ENCODE results near the gene NTPCR. TPM values are rescaled to one million over a fixed set of nuclear protein-coding genes. Genes with fewer than 3 reads are reported as not detected.

Gene NTPCR
- total and polyA plus RNA-seq, 2 donors (not counting 3 experiments of a cell fraction or from before 2014, with no cell fraction given) = 13.2 to 35.3 TPM

- BruUV-seq (replicated peaks) = no TSS peak
These were observed 13.5 kb upstream of the NTPCR start for GRCh38 chr1:232936941-232937340.

More at GRCh38 chr1:232936941-232937340, 13.5 kb upstream of the NTPCR start:
- no peak overlapping the region for H3K9ac ChIP-seq (replicated peaks; ENCODE audit: extremely low read depth, insufficient read depth, low read length)
- H3K9me1 ChIP-seq (replicated peaks; ENCODE audit: control insufficient read depth, extremely low read depth, insufficient read depth, low read length) = no peaks in the 10 kb centered on the region
- no peaks in the 10 kb centered on the region for H3K36me3 ChIP-seq (ENCODE audit: control insufficient read depth in 2 of 2, extremely low read depth in 1 of 2, insufficient read depth in 2 of 2, low read length in 2 of 2)
- no peaks in the 10 kb centered on the region for H3K79me2 ChIP-seq (ENCODE audit: control insufficient read depth, insufficient read depth, low read length)
- ChIA-PET CTCF (interaction anchor here (0.8 to 1.5 kb wide), 3 partner anchors 9 to 37 kb away, joined by 3 read pairs; no protein-coding TSS in a partner anchor), POLR2A (no interaction called here)
- H2AFZ ChIP-seq (ENCODE audit: low read depth, low read length) = no peak overlapping the region
- dilution Hi-C loops (cut with MboI; ENCODE audit: extremely low pct_ligation_motif_present, low sequenced_read_pairs) (no loop called here), intact Hi-C loops (cut with micrococcal nuclease) (no loop called here)
- no peaks in the 10 kb centered on the region for H3K9me3 ChIP-seq (replicated peaks; ENCODE audit: control insufficient read depth, insufficient read depth, low read length)
- no peak overlapping the region for H3K4me3 ChIP-seq (replicated peaks in 1 of 3; ENCODE audit: insufficient read depth in 1 of 3, low read depth in 1 of 3, low read length in 3 of 3)
- FAIRE-seq (no peak), DNase-seq (ENCODE audit: low read depth, low spot score) (no peak)
- TF ChIP-seq FOS (IDR thresholded peaks at IDR 0.05; ENCODE audit: borderline replicate concordance, insufficient read depth, low read length) (no peak), MYC (IDR thresholded peaks at IDR 0.05; ENCODE audit: low read depth, low read length) (no peak), JUN (IDR thresholded peaks at IDR 0.05; ENCODE audit: borderline replicate concordance, insufficient read depth, insufficient read length, low read depth) (no peak), CTCF (IDR thresholded peaks at IDR 0.05; ENCODE audit: extremely low read depth in 1 of 2, insufficient read depth in 1 of 2, low read depth in 1 of 2, low read length in 2 of 2) (no peak), EZH2 (IDR thresholded peaks at IDR 0.05; ENCODE audit: borderline replicate concordance, low read depth, low read length, severe bottlenecking) (no peak), GATA2 (IDR thresholded peaks at IDR 0.05; ENCODE audit: insufficient read depth, insufficient read length, low read depth, low read length) (no peak), POLR2A (IDR thresholded peaks at IDR 0.05; ENCODE audit: low read depth, low read length) (no peak), POLR2AphosphoS5 (IDR thresholded peaks at IDR 0.05; ENCODE audit: insufficient read depth, low read depth, low read length) (no peak)
- H3K4me2 ChIP-seq (ENCODE audit: insufficient read depth, low read length) = no peak overlapping the region
- no peak overlapping the region for H3K27ac ChIP-seq (ENCODE audit: insufficient read depth, low read depth, low read length)
- H4K20me1 ChIP-seq (replicated peaks; ENCODE audit: control insufficient read depth, extremely low read depth, insufficient read depth, low read length) = no peaks in the 10 kb centered on the region
- H3K4me1 ChIP-seq (ENCODE audit: control insufficient read depth, extremely low read depth, insufficient read depth, low read length) = no peaks in the 10 kb centered on the region
- H3K27me3 ChIP-seq (ENCODE audit: control insufficient read depth in 2 of 2, insufficient read depth in 2 of 2, low read length in 2 of 2) = no peaks in the 10 kb centered on the region
